Stimulated activated CD8-positive, alpha-beta memory T cell treated with anti-CD3 and anti-CD28 coated beads, Interleukin-7, amount 100 ng/mL, for 48 hours (primary cell): ENCODE results near the gene LGI4.
A peak's percentile ranks its signal among the peaks of the same experiment; 100 is the strongest.
"Not testable (repeated sequence)": the region's sequence is repeated elsewhere in the genome, so short reads cannot be mapped to it uniquely, and the experiment has no call there.

Source experiments
- DNase-seq, 2 donors: peaks; one replicate each; pipeline ENCODE4 v3.0.0-alpha.2; 2020; ENCODE audit warnings: low read depth in 1 of 2; ENCODE audit errors: extremely low read depth in 1 of 2

LGI4 gene

DNA sequence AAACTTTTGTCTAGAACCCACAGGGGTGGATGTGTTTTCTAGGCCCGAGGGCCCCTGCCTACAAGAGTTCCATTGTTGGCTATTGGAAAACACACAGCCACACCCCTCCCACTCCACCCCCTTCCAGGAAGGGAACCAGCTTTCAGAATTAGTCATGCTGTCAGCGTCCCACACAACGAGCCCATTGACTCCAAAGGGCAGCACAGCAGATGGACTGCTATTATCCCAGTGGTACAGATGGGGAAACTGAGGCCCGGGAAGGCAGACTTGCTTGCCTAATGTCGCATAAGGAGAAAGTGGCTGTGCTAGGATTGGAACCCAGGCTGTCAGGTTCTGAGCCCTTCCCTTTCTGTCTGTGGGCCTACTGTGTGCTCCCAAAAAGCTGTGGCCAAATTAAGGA is 27.3 kb downstream of the LGI4 start:
- no peak for DNase-seq

DNA sequence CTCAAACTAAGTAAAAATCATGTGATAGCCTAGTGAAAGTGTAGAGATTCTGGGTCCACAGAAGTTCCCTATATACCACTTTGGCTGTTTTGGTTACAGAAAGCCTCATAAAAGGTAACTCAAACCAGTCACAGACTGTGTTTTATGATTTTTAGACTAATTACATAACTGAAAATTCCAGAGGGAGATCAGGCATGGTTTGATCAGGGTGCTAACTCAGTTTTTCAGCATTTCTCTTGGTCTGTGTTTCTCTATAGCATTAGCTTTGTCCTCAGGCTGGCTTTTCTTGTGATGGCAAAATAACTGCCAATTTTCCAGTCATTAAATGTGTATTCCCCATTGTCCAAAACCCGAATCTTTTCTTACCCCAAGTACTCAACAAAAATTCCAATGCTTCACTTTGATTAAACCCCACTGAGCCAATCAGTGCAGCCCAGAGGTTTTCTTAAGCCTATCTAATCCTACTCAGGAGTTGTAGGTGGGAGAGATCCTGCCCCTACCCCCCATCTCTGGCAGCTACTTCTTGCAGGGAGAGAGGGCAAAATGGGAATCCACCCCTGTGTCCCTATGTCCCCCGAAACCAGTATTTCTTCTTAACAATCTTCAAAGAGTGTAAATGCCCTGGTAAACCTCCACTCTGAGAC is 27.8 kb downstream of the LGI4 start:
- no peak for DNase-seq

DNA sequence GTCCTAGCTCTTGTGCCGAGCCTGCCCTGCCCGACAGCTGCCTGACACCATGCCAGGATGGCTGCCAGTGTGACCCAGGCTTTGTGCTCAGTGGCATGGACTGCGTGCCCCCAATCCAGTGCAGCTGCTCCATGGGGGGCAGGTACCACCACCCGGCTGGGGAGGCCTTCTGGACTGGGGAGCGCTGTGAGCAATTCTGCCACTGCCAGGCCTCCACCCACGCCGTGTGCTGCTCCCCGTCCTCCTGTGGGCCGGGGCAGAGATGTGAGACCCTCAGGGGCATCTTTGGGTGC is 28.6 kb downstream of the LGI4 start:
- no peak for DNase-seq

DNA sequence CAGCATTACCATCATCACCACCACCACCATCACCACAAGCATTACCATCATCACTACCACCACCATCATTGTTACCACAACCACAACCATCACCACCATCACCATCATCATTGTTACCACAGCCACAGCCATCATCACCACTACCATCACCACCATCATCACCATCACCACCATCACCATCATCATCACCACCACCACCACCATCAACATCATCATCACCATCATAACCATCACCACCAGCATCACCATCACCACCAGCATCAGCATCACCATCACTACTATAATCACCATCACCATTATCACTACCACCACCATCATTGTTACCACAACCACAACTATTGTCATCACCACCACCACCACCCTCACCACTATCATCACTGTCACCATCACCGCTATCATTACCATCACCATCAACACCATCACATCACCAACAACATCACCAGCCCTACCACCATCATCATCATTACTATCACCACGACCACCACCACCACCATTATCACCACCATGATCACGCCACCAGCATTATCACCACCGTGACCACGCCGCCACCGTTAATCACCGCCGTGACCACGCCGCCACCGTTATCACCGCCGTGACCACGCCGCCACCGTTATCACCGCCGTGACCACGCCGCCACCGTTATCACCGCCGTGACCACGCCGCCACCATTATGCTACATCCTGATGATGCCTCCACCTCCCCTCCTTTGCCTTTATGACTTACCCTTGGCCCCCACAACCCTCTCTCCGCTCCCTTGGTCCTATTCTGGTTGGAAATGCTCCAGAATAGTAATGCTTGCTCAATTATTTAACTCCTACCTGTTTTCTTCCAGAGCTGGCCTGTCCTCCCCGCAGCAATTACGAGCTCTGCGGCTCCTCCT is 29.2 kb downstream of the LGI4 start:
- DNase-seq: no peak

- DNase-seq: no peak
Observed at GRCh38 chr19:35105047-35105410, 29.8 kb downstream of the LGI4 start.

GRCh38 chr19:35104361-35104760 is 30.5 kb downstream of the LGI4 start:
- no peak for DNase-seq

DNA sequence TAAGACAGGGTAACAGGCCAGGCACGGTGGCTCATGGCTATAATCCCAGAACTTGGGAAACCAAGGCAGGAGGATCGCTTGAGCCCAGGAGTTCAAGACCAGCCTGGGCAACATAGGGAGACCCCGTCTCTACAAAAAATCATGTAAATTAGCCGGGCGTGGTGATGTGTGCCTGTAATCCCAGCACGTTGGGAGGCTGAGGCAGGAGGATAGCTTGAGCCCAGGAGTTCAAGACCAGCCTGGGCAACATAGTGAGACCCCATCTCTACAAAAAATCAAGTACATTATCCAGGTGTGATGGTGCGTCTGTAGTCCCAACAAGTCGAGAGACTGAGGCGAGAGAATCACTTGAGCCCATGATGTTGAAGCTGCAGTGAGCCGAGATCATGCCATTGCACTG is 31.2 kb downstream of the LGI4 start:
- not testable (repeated sequence) for DNase-seq

GRCh38 chr19:35101949-35102348 is 32.9 kb downstream of the LGI4 start:
- DNase-seq: not testable (repeated sequence)

DNA sequence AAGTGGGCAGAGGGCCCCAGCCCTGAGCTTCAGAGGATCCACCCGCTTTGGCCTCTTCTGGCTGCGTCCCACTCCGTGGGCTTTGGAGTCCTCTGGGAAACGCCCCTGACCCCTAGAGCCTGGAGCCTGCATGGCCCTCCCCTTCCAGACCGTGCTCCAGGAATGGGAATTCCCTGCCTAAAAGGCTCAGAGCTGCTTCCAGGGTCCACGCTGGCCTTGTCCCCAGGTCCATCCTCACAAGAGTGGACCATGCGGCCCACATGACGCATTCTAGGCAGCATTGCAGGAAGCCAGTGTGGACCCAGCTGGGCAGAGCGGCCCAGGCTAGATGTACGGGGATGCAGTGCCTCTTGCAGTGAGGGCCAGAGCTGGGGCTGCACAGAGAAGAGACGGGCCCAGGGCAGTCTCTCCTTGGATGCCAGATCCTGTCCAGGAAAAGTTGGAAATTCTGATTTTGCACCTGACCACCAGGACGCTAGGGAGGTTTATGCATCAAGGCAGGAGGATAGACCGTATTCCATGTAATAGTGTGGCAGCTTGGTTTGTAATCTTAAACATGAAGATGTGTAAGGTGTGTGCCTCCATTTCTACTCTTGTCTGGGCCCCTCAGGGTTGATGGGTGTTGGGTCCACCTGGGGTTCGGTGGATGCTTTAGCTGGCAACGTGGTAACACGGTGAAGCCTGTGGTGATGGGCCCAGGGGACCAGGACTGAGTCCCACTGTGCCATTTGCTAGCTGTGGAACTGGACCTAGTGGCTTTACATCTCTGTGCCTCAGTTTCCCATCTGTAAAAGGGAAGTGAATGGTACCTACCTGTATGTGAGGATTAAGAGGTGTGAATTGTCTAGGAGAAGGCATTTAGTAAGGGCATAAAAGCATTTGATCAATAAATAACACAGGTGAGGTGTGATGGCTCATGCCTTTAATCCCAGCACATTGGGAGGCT is 34.0 kb downstream of the LGI4 start:
- DNase-seq: no peak

DNA sequence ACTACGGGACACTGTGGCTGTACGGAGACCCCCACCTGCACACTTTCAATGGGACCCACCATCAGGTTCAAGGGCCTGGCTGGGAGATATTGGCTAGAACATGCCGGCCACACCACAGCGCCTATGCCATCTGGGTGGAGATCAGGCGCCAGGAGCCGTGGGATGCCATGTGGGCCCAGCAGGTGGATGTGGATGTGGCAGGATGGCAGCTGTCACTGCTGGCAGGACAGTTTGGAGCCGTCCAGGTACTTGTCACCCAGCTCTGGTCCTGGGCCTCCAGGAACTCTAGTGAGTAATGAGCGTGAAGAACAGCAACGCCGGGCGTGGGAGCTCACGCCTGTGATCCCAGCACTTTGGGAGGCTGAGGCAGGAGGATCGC is 35.0 kb downstream of the LGI4 start:
- DNase-seq: no peak

GRCh38 chr19:35099155-35099896 is 35.5 kb downstream of the LGI4 start:
- DNase-seq: no peak

- no peak for DNase-seq
Observed at GRCh38 chr19:35098413-35099049, 36.3 kb downstream of the LGI4 start.

DNA sequence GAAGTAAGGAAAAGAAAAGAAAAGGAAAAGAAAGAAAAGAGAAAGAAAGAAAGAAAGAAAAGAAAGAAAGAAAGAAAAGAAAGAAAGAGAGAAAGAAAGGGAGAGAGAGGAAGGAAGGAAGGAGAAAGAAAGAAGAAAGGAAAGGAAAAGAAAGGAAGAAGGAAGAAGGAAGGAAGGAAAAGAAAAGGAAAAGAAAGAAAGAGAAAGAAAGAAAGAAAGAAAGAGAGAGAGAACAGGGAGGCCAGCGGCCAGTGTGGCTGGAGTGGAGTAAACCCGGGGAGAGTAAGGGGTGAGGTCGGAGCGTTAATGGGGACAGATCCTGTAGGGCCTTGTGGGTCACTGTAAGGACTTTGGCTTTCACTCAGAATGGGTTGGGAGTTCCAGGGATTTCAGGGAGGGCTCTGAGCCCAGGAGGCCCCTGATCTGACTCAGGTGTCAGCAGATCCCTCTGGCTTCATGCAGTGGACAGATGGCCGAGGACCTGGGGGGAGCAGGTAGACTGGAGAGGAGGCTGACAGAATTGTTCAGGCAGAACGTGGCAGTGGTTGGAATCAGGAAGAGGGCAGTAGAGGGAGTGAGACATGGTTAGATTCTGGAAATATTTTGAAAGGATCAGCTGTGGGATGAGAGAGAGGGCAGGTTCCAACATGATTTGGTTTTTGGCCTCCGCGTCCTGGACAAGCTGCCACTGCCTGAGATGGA is 39.0 kb downstream of the LGI4 start:
- no peak for DNase-seq

GRCh38 chr19:35094656-35095055 is 40.2 kb downstream of the LGI4 start:
- DNase-seq: no peak

- no peak for DNase-seq
Observed at GRCh38 chr19:35093941-35094647, 40.8 kb downstream of the LGI4 start.

- no peak for DNase-seq
Observed at GRCh38 chr19:35093430-35093829, 41.4 kb downstream of the LGI4 start.

DNA sequence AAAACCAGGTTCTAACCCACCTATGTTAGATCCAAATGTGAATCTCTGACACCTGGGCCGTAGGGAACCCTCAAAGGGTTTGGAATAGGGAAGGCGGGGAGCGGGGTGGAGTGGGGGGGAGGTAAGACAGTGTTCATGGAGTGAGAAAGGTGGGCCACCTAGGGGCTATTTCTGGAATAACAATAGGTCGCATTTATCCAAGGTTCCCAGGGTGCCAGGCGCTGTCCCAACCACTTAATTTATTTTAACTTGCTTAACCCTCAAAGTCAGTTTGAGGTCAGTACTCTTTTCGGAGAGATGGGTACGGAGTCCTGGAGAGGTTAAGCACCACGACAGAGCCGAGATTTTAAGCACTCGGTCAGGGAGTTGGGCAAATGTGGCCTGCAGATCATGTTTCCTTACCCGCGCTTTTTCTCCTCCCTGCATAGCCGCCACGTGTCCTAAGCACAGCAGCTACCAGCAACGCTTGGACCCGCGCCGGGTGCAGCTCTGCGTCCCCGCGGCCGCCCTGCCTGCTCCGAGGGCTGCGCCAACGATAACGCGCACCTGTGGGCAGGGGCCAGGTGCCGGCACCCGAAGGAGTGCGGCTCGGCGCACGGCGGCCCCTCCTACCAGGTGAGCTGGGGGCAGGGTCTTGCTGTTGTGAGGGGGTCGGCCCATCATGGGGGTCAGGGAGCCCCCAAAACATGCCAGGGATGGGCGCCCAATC is 44.2 kb downstream of the LGI4 start:
- DNase-seq: peak in 1 of 2 donors; percentile 29

- no peak for DNase-seq
Observed at GRCh38 chr19:35090160-35090505, 44.7 kb downstream of the LGI4 start.

DNA sequence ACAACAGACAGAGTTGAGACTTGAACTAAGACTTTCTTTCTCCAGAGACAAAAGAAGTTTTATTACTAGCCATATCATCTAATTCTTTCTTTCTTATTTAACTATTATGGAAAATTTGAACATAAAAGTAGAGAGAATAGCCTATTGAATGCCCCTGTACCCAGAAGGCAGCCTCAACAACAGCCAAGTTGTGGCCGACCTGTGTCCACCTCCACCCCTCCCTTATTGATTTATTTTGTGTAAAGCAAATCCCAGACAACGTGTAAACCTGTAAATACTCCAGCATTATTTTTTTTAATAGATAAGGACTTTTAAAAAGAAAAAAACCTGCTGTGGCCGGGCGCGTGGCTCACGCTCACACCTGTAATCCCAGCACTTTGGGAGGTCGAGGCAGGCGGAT is 45.3 kb downstream of the LGI4 start:
- DNase-seq: no peak
